HG02884 (cell line): ENCODE measurements around the gene CHCHD3.

ENCODE experiments used
- ATAC-seq: cut with Tn5 transposase; IDR thresholded peaks from one replicate; pipeline ENCODE4 v1.9.1; 2021; ENCODE audit warnings: mild to moderate bottlenecking, moderate library complexity; ENCODE audit not compliant: unreplicated experiment

Gene CHCHD3

DNA sequence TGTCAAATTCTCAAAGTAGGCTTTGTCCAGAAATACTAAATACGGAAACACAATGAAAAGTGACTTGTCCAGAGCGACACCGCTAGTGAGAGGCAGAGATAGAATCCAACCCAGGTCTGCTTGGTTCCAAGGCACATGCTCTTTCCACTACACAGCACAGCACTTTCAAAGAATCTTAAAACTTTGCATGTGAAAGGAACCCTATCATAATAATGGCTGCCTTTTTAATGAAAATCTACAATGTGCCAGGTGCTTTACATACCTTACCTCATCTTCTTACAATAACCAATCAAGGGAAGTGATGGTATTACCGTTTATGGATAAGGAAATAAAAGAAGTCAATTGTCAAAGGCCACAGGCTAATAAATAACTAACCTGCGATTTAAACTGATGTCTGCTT lies 2.6 kb downstream of the CHCHD3 start:
- ATAC-seq = no peak

DNA sequence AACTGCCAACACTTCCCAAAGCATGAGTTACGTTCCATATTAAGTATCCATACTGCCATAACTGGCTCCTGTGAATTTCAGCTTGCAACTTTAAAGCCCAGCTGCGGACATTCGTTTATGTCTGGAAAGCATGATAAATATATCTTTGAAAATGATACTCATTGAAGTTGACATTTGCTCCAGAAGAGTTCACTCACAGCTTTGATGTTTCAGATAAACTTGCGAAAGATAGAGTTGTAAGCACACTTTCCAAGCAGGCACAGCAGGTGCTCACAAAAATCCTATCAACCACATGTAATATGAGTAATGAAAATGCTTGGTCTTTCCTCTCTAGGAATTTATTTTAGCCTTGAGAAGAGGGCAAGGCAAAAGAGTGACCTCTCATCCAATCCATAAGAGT lies 4.5 kb downstream of the CHCHD3 start:
- ATAC-seq = no peak

DNA sequence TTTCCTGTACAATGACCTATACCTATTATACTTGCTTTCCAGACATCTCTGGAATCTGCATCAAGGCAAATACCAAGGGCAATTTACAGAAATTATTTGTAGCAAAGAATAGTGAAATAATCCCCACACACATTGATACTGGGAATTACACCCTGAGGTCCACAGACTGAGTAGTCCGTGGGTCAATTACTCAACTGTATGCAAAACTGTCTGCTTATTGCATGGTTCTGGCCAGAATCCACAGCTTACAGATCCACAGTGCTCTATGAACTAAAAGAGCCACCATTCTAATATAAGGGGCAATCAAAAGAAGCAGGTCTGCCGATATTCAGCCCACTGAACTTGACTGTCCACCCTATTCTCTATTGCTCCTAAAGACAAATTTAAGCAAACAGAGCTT lies 5.7 kb downstream of the CHCHD3 start:
- ATAC-seq = no peak

DNA sequence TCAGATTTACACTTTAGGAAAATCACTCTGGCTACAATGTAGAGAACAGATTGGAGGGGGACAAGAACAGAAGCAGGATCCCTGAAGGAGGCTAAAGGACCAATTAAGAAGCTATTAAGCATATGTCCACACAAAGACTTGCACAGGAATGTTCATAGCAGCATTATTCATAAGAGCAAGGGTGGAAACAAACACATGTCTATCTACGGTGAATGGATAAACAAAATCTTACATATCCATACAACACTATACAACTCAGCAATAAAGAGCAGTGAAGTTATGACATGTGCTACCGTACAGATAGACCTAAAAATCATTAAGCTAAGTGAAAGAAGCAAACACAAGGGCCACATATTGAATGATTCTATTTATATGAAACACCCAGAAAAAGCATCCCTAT lies 10.4 kb downstream of the CHCHD3 start:
- ATAC-seq = no peak

DNA sequence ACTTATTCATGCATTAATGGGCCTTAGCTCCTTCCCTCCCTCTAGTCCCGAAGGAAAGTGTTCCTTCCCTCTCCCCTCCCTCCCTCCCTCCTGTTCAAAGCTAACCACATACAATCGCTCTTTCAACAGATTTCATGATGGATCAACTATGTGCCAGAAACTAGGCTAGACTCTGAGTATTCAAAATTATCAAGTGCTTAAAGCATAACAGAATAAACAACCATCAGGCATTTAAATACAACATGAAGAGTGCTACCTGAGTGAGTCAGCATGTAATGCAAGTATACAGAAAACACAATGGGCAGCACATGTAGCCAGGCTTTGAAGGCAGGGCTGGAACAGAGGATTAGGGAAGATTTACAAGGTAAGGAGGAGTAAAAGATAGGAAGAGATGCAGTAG lies 11.3 kb downstream of the CHCHD3 start:
- no peak for ATAC-seq

DNA sequence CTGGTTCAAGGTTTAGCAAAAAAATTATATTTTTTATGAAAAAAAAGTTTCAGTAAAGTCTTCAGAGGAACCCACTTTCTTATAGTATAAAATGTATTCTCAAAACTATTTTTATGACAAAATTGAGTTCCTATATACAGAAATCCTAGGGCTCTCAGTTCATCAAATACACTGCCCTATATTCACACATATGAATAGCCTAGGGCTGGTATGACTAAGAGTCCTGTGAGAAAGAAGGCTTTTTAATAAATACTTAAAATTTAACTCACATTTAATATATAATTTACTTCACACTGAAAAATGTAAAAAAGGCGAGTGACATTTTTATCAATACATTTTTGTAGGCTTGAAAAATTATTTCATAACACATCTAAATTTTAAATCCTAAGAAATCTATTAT lies 16.6 kb downstream of the CHCHD3 start:
- ATAC-seq = no peak

DNA sequence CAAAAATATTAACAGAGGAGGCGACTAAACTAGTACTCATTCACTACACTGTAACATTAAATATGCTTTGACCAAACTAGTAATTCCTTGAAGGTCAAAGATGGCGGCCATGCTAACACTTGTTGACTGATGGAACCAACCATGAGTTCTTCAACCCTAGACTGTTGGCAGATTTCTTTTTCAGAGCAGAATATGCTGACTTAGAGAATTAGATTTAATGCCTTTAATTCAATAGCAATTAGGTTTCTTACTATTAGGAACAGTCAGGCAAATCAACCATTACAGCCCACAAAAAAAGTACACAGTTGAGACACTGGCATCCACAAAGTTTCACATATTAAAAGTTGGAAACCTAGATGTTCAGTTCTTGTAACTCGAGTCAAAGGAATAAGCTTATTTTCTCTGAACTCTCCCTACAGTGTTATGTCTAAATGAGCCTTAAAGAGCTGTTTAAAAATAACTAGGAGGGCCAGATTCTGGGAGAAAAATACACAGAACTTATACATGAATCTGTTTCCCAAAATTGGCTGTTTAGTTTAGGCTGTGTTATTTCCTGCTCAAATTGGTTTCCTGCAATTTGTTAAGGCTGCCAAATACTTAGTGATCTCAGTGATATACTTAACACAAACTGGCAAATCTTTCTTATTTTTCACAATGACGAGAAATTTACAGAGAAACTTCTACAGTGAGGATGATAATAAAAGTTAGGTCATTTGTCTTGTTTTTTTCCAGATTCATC lies 17.6 kb downstream of the CHCHD3 start:
- no peak for ATAC-seq

DNA sequence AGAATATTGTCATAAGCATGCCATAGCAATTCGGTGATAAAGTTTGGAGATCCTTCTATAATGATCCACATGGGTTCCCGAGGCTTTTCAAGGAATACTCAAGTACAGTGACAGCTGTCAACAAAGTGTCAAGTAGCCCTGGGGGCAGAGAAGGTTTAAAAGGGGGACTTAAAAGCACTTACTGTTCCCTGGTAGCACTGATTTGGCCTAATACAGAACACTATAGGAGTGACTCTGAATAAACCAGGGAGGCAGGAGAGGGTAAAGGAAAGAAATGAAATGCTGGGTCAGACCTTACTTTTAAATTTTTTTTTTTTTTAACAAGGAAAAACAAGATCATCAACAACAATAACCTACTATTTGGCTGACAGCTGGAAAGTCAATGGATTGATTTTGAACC lies 20.1 kb downstream of the CHCHD3 start:
- ATAC-seq = no peak

DNA sequence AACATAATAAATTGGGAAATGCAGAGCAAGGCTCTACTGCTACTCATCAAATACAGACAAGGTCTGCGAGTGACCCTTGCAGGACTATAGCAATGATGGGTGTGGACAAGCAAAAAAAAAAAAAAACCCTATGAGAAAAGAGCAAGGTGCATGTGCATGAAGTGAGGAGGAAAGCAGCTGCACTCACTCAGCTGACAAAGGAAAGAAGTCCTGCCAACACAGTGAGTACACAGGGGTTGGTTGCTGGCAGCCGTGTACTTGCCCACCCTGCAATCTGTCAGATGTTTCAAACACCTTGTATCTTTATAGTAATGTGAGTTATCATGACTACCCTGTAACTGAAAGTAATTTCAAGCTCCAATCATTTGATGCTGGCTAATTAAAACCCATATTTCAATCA lies 20.5 kb downstream of the CHCHD3 start:
- no peak for ATAC-seq

DNA sequence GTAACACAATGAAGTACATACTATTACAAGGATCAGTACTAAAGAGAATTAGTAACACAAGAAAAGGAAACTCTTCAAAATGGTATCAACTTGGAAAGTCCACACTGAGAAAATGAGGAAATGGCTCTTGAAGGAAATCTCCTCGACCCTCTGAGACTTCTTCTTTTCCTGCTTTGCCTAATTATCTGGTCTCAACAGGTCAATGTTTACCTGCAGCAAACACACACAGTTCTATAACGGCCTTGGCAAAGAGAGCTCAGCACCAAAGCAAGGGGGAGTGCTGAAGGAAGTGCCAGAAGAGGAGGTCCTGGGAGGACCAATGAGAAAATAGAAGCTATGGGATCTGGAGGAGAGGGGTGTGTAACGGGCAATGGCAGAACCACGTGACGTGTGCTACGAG lies 21.9 kb downstream of the CHCHD3 start:
- no peak for ATAC-seq

DNA sequence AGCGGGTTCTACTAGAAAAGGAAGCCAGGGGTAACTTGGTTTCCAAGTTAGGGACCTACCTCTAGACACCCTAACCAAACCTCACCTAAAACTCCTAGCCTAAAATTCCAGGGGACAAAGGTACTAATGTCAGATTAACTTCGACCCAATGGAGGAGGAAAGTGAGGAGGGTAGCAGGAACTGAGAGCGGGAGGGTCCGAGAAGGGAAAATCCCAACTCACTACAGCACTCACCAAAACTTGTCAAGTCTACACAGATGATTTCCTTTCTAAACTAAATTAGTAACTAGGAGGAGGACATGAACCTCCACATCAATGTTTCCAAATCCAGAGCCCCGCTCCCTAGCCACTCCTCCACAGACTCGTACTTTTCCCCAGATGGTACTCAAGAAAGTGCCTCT lies 22.6 kb downstream of the CHCHD3 start:
- no peak for ATAC-seq

DNA sequence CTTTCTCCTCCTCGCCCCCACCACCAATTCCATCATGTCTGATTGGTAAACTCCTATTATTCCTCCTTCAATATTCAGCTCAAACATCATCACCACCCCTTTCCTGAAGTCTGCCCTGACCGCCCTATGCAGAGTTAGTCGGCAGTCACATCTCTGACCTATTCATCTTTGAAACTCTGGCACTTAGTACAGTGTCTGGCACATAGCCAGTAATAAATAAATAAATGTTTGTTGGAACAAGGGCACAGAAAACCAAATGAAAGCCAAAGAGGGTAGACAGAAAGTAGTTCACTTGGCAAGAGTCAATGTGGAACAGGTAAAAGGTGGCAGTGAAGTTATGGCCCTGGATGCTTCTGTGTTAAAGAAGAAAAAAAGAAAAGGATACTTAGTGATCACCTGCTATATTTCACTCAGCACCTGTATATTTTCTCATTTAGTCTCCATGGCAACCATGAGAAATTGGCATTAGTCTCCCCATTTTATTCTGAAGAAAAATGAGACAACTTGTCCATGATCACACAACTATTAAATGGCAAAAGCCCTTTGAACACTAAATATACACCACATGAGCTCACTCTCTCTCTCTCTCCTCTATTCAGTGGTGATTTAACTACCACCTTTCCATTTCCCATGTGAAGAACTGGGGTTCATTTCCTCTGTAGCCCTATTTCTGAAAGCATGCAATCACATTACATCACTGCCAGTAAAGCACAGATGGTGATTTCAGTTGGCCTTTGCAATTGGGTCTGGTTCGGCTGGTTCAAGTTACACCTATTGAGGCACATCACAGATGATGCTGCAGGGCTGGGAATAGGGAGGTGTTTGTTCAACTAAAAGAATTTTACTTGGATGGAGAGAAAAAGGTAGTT lies 25.3 kb downstream of the CHCHD3 start:
- ATAC-seq = no peak

DNA sequence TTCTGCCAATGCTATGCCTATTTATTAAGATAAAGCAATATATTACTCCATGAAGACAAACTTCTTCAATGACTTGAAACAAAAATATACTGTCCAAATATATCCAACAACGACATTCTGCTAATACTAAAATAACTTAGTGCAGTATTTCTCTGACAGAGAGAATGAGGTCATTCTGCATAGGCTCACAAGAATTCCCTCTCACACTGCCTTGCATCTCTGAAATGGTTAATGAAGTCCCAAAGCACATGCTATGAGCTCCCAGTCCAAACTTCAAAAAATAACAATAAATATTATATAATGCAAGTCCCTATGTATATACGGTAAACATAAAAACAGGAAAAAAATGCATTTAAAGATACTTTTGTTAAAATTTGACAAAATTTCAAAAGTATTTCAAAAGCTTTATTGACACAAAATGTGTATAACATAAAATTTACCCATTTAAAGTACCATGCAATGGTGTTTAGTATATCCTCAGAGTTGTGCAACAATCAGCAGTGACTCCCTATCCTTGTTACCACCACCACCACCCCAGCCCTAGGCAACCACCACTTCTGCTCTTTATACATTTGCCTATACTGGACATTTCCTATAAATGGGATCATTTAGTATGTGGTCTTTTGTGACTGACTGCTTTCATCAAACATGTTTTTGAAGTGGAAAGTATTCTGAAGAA lies 27.6 kb downstream of the CHCHD3 start:
- no peak for ATAC-seq

DNA sequence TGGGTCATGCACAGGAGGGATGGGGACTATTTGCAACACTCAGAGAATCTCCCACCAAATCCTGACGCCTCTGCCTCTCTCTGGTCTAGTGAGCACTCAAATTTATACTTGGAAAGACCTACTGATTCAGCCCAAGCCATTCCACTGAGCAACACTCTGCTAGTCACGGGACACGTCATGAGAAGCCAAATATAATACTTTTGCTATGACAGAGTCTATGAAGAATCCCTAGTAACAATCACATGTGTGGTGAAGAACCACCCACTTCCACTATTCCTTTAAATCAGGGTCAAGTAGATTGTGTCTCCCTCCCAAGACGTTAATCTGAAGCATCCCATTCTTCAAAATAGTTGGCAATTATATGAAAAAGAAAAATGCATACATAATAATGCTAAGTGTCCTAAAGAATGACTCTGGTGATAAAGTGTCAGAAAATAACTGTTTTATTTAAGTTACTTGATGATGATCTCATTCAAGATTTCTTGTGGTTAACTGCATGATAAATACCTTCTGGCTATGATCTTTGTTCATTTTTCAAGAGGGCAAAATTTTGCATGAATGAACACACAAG lies 28.5 kb downstream of the CHCHD3 start:
- peak; percentile 42 for ATAC-seq

DNA sequence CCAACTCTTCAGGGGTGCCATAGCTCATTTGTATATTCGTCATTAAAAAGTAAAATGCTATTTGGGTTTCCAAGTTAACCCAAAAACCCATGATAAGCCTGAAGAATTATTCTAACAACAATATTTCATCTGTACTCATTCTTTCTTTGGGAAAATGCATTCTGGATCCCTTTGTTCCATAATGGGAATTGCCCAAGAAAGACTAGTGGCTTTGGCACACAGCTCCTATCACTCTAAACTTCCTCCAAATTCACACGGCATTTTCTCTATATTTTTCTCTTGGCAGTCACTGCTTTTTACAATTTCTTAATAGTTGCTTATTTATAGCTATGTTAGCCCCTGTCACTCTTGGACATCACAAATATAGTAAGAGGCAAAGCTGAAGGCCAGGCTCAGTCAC lies 29.1 kb downstream of the CHCHD3 start:
- no peak for ATAC-seq

DNA sequence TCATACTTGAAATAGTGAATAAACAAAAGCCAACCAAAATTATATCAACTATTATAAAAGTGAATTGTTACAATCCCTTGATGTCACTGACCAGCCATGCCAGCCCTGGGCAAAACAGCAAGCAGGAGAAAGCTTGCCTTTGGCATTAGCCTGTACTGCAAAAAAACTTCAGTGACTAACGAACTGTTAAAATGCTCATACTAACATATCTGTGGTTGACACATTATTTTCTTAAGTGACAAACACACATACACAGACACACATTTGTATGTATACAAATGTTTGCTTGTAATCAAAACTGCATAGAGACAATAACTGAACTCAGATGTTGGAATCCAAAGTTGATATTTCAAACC lies 29.5 kb downstream of the CHCHD3 start:
- ATAC-seq = no peak

DNA sequence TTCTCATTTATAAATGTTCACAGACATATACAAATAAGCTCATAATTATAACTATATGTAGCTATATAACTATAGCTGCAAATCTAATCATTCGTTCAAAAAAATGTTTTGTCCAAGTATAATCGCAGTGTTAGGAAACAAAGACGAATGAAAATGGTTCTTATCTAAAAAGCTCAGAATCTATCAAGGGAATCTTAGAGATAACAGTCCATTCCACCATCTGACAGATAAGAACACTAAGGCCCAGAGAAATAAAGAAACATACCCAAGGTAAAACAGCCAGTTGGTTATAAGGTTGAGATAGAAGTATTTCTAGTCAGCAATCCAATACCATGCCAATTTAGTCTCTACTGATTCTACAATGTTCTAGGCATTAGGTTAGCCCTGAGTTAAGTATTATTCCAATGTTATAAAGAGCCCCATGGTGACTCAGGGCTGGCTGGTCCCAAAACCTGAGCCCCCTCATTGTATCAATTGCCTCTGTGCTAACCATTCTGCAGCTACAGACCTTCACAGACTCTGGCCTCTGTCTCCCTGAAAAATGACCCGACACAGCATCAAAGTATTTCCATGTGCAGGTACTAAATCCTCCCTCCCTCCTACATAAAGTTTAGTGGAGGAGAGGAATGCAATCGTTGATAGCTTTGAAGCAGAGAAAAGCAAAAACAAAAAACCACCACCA lies 30.0 kb downstream of the CHCHD3 start:
- ATAC-seq = no peak

DNA sequence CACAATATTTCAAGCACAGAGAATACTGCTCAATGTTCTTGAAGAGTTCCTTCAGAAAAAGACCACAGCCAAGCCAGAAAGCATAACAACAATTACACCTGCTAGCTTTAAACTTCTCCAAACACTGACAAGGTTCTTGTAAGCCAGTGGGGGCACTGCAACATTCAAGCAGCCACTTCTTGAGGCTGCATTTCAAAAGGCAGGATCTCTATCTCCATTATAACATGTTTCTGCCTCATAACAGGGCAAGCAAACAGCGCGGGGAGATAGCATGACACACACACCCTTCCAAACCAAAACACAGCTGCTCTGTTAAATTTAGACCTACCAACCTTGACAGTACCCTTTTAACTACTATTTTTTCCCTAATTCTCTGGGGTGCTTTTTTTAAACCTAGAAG lies 30.8 kb downstream of the CHCHD3 start:
- no peak for ATAC-seq

DNA sequence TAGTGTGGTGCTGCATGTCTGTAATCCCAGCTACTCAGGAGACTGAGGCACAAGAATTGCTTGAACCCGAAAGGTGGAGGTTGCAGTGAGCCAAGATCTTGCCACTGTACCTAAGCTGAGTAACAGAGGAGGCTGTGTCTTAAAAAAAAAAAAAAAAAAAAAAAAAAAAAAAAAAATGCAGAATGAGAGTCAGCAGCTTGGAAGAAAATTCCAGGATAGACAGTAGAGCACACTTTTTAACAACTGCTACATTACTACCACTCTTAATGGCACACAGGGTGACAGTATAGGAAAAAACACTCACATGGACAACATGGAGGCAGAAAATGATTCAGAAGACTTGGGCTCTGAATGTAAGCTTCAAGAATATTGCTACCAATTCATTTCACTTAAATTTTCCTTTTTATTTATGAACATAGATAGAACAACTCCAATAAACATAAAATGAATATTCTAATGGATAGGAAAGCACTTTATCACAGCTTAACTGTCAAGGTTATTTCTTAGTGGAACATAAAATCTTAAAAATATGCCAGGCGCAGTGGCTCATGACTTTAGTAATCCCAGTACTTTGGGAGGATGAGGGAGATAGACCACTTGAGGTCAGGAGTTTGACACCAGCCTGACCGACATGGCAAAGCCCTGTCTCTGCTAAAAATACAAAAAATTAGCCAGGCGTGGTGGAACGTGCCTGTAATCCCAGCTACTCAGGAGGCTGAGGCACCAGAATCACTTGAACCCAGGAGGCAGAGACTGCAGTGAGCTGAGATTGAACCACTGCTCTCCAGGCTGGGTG lies 31.5 kb downstream of the CHCHD3 start:
- ATAC-seq = no peak

DNA sequence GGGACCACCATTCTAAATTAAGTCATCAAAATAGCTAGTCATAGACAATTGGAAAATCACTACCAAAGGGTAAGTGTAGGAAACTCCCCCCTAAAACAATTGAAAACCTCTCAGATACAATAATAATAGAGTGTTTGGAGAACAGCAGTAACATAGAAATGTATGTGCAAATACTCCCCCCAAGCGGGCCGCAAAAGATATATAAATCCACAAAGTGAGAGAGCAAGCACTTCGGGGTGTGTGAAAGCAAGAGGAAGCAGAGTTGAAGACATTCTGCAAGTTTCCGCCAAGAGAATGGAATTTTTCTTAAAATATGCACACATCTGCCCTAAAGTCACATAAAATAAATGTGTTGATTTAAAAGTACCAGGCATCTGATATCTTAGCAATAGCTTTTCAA lies 33.3 kb downstream of the CHCHD3 start:
- ATAC-seq = no peak
